Loucy (cell line): ENCODE data around the gene TMEM170A.

Source experiments
- H2AFZ ChIP-seq: fragments of 200-600 bp; sonication (generic); 2 replicates; pipeline ENCODE4 v1.6.0; 2016; ENCODE audit warnings: antibody characterized with exemption, mild to moderate bottlenecking, low read length, moderate library complexity
- H3F3A ChIP-seq: fragments of 200-600 bp; 2 replicates; pipeline ENCODE4 v1.6.0; 2016; ENCODE audit warnings: antibody characterized with exemption, low read depth, mild to moderate bottlenecking
- H3K27me3 ChIP-seq: fragments of 200-600 bp; sonication (generic); 2 replicates; pipeline ENCODE4 v1.6.1; 2014; ENCODE audit warnings: low read length, mild to moderate bottlenecking; ENCODE audit not compliant: insufficient read depth, poor library complexity, severe bottlenecking
- H3K36me3 ChIP-seq: fragments of 200-600 bp; sonication (generic); 2 replicates; pipeline ENCODE4 v1.6.1; 2016; ENCODE audit warnings: low read length; ENCODE audit not compliant: insufficient read depth
- H3K4me1 ChIP-seq: fragments of 200-600 bp; sonication (generic); 2 replicates; pipeline ENCODE4 v1.5.1; 2014; ENCODE audit warnings: low read length, mild to moderate bottlenecking; ENCODE audit not compliant: insufficient read depth, poor library complexity, severe bottlenecking
- H3K4me2 ChIP-seq: fragments of 200-600 bp; sonication (generic); 2 replicates; pipeline ENCODE4 v1.6.0; 2014; ENCODE audit warnings: antibody characterized with exemption, low read length, low read depth, mild to moderate bottlenecking; ENCODE audit not compliant: poor library complexity, severe bottlenecking
- H3K4me3 ChIP-seq: fragments of 200-600 bp; sonication (generic); 2 replicates; pipeline ENCODE4 v1.5.1; 2014; ENCODE audit warnings: low read length, mild to moderate bottlenecking, mixed read lengths; ENCODE audit not compliant: poor library complexity, severe bottlenecking
- H3K79me2 ChIP-seq: fragments of 200-600 bp; sonication (generic); 2 replicates; pipeline ENCODE4 v1.6.1; 2014; ENCODE audit warnings: low read length; ENCODE audit not compliant: insufficient read depth
- H3K9ac ChIP-seq: fragments of 200-600 bp; sonication (generic); 2 replicates; pipeline ENCODE4 v1.6.0; 2014; ENCODE audit warnings: mild to moderate bottlenecking, low read depth, low read length, moderate library complexity; ENCODE audit not compliant: poor library complexity, severe bottlenecking
- H3K9me2 ChIP-seq: fragments of 200-600 bp; sonication (generic); replicated peaks from 2 replicates; pipeline ENCODE4 v1.6.1; 2016; ENCODE audit warnings: low read depth, low read length, mixed read lengths
- H3K9me3 ChIP-seq: fragments of 200-600 bp; sonication (generic); 2 replicates; pipeline ENCODE4 v1.6.1; 2014; ENCODE audit warnings: mild to moderate bottlenecking, antibody characterized with exemption, low read length, low read depth; ENCODE audit not compliant: insufficient read depth
- H4K20me1 ChIP-seq: fragments of 200-600 bp; sonication (generic); 2 replicates; pipeline ENCODE4 v1.6.0; 2014; ENCODE audit warnings: antibody characterized with exemption, low read length, mild to moderate bottlenecking; ENCODE audit not compliant: insufficient read depth, poor library complexity, severe bottlenecking
- CTCF ChIP-seq: fragments of 200-600 bp; sonication (generic); conservative IDR thresholded peaks from 2 replicates; pipeline ENCODE4 v1.5.1; 2014; ENCODE audit warnings: mild to moderate bottlenecking, antibody characterized with exemption, low read length
- EZH2phosphoT487 ChIP-seq: fragments of 200-600 bp; IDR thresholded peaks from 2 replicates; pipeline ENCODE4 v1.6.1; 2018; ENCODE audit warnings: antibody characterized with exemption, mild to moderate bottlenecking, moderate library complexity, borderline replicate concordance

Gene TMEM170A

GRCh38 chr16:75497558-75497957 lies 33.1 kb upstream of the TMEM170A start:
- no peak overlapping the region for H3K4me2 ChIP-seq
- H3F3A ChIP-seq, result no peaks in the 10 kb centered on the region
- no peak overlapping the region for H3K9ac ChIP-seq
- no peak overlapping the region for H2AFZ ChIP-seq
- no peak overlapping the region for H3K4me3 ChIP-seq
- TF ChIP-seq EZH2phosphoT487 (no peak), CTCF (no peak)
- no peaks in the 10 kb centered on the region for H3K36me3 ChIP-seq
- no peaks in the 10 kb centered on the region for H4K20me1 ChIP-seq
- no peaks in the 10 kb centered on the region for H3K9me3 ChIP-seq
- H3K79me2 ChIP-seq, result no peaks in the 10 kb centered on the region
- no peaks in the 10 kb centered on the region for H3K4me1 ChIP-seq
- no peaks in the 10 kb centered on the region for H3K27me3 ChIP-seq
- H3K9me2 ChIP-seq, result no peaks in the 10 kb centered on the region

DNA sequence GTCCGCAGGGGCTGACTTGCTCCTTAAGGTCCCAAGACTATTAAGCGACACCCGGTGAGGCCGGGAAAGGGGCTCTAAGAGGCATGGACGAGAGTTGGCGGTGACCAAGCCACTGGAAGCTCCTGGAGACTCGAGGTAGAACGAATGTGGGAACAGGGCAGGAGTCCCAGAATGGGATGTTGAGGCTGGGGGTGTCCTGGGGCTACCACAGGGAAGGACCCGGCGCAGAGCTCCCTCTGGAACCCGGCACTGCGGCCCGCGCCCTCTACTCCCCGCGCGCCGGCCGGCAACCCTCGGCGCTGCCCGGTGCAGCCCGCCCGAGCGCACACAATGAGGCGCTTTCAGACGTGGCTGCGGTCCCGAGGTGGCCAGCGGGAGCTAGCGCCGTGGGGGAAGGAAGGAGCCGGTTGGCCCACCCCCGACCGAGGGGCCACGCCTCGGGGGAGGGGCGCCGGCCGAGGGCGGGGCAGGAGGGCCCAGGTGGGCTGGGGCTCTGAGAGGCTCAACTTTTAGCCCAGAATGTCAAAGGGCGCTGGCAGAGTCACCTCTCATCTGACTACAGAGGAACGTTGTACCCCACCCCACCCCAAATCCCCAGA lies 30.7 kb upstream of the TMEM170A start, which contains the start of gene CHST6:
Gene CHST6, minus strand, starts transcription at position 366 of the 599 bp plus-strand sequence. CDS start 15,613 bp downstream, outside the sequence.
- Histone ChIP-seq H3K36me3 (no peaks in the 10 kb centered on the region), H3K4me1 (no peaks in the 10 kb centered on the region), H3K9ac (no peak within 1 kb of the TSS), H3K9me2 (no peaks in the 10 kb centered on the region), H3K79me2 (no peaks in the 10 kb centered on the region), H3K4me3 (no peak within 1 kb of the TSS), H3K27me3 (no peaks in the 10 kb centered on the region), H4K20me1 (no peaks in the 10 kb centered on the region), H3K9me3 (no peaks in the 10 kb centered on the region), H3K4me2 (no peak within 1 kb of the TSS), H3F3A (no peaks in the 10 kb centered on the region), H2AFZ (no peak within 1 kb of the TSS)
- TF ChIP-seq EZH2phosphoT487 (no peak), CTCF (no peak)

DNA sequence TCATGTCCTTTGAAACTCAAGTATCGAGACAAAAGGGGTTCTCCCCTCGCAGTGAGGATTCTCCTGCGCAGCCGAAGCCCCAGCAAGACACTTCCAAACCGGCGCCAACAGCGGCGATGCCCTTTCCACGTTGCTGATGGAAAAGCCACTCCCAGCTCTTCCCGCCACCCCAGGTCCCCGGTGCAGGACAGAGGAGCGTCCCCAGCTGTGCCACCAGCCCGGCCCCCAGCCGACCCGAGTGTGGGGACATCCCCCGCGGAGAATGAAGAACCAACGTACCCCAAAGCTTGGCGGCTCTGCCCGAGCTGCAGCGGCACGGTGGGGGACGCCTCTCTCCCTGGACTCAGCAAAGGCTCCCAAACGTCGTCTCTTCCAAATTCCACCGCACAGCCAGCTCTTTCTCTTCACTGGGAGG lies 30.2 kb upstream of the TMEM170A start:
- no peaks in the 10 kb centered on the region for H3K9me2 ChIP-seq
- H3K27me3 ChIP-seq, result no peaks in the 10 kb centered on the region
- H3K9ac ChIP-seq, result no peak overlapping the region
- no peaks in the 10 kb centered on the region for H3K79me2 ChIP-seq
- no peaks in the 10 kb centered on the region for H3F3A ChIP-seq
- H3K4me1 ChIP-seq, result no peaks in the 10 kb centered on the region
- no peak overlapping the region for H2AFZ ChIP-seq
- TF ChIP-seq CTCF (no peak), EZH2phosphoT487 (no peak)
- H4K20me1 ChIP-seq, result no peaks in the 10 kb centered on the region
- no peaks in the 10 kb centered on the region for H3K9me3 ChIP-seq
- no peak overlapping the region for H3K4me2 ChIP-seq
- no peak overlapping the region for H3K4me3 ChIP-seq
- H3K36me3 ChIP-seq, result no peaks in the 10 kb centered on the region
